LNCaP clone FGC (cell line): ENCODE data around the gene ZDHHC6.
"Not testable (repeated sequence)": the region's sequence is repeated elsewhere in the genome, so short reads cannot be mapped to it uniquely, and the experiment has no call there.

Experiments
- DNase-seq: peaks from one replicate; pipeline ENCODE4 v3.0.0-alpha.2; 2011; ENCODE audit warnings: low read depth
- H3K4me3 ChIP-seq: 2 replicates; pipeline ENCODE4 v1.5.1; 2011; ENCODE audit warnings: mild to moderate bottlenecking, low read depth, low read length, control low read depth
- CTCF ChIP-seq: IDR thresholded peaks from 2 replicates; pipeline ENCODE4 v1.5.1; 2012; ENCODE audit warnings: mild to moderate bottlenecking; ENCODE audit not compliant: control insufficient read depth, insufficient read depth; ENCODE audit errors: extremely low read depth

ZDHHC6 gene

GRCh38 chr10:112481602-112482001 lies 34.9 kb upstream of the ZDHHC6 start:
- no peak overlapping the region for H3K4me3 ChIP-seq
- DNase-seq = no peak
- no peak for TF ChIP-seq CTCF

GRCh38 chr10:112475575-112476218 lies 29.0 kb upstream of the ZDHHC6 start:
- peak; percentile 54 for TF ChIP-seq CTCF
- DNase-seq = no peak
- no peak overlapping the region for H3K4me3 ChIP-seq

- peak; percentile 69 for TF ChIP-seq CTCF
- no peak overlapping the region for H3K4me3 ChIP-seq
- no peak for DNase-seq
Measured at GRCh38 chr10:112471878-112472487, 25.3 kb upstream of the ZDHHC6 start.

- no peak overlapping the region for H3K4me3 ChIP-seq
Measured at GRCh38 chr10:112467541-112468075, 20.9 kb upstream of the ZDHHC6 start.

GRCh38 chr10:112466802-112467201 lies 20.1 kb upstream of the ZDHHC6 start:
- no peak overlapping the region for H3K4me3 ChIP-seq
- TF ChIP-seq CTCF = no peak
- DNase-seq = no peak

More at GRCh38 chr10:112467541-112468075, 20.9 kb upstream of the ZDHHC6 start:
- no peak for TF ChIP-seq CTCF
- no peak for DNase-seq

- DNase-seq = no peak
- H3K4me3 ChIP-seq = no peak overlapping the region
- TF ChIP-seq CTCF = no peak
Measured at GRCh38 chr10:112465299-112465883, 18.7 kb upstream of the ZDHHC6 start.

GRCh38 chr10:112464074-112464473 lies 17.4 kb upstream of the ZDHHC6 start:
- H3K4me3 ChIP-seq, DNase-seq: not testable (repeated sequence)
